Left ventricle myocardium inferior (tissue), 1 donor: ENCODE measurements around the gene FAM222B. TPM values are rescaled to one million over a fixed set of nuclear protein-coding genes. Genes with fewer than 3 reads are reported as not detected.

Experiments
- DNase-seq: peaks from one replicate; pipeline ENCODE4 v3.0.0-alpha.2; 2020
- H3K27ac ChIP-seq: fragments of 200-600 bp; replicated peaks from 2 replicates; pipeline ENCODE4 v1.8.0; 2021
- H3K27me3 ChIP-seq: fragments of 200-600 bp; 2 replicates; pipeline ENCODE4 v1.8.0; 2021; ENCODE audit warnings: low read depth
- H3K36me3 ChIP-seq: fragments of 200-600 bp; 2 replicates; pipeline ENCODE4 v1.8.0; 2021
- H3K4me1 ChIP-seq: fragments of 200-600 bp; 2 replicates; pipeline ENCODE4 v1.8.0; 2021
- H3K4me3 ChIP-seq: fragments of 200-600 bp; 2 replicates; pipeline ENCODE4 v1.8.0; 2021; ENCODE audit warnings: mild to moderate bottlenecking, moderate library complexity
- H3K9me3 ChIP-seq: fragments of 200-600 bp; replicated peaks from 2 replicates; pipeline ENCODE4 v1.8.0; 2021
- CTCF ChIP-seq: fragments of 200-600 bp; IDR thresholded peaks from 2 replicates; pipeline ENCODE4 v1.8.0; 2021; ENCODE audit warnings: antibody characterized with exemption, mild to moderate bottlenecking, borderline replicate concordance
- intact Hi-C: fragments of 100-400 bp; cut with micrococcal nuclease; formaldehyde crosslinking; loops from one replicate; pipeline ENCODE4 v1.11.0; 2022
- total RNA-seq: library from RNA; stranded (reverse); fragmentation: NEBNext Ultra II Directional; extraction: Animal tissue kit (Norgen Biotek cat#: 25700); gene quantifications from one replicate; pipeline ENCODE4 v1.2.1, GENCODE V29; 2021
- donor health status: DM: no; HTN: yes; CAD: no; lungs with severe emphysema.

FAM222B gene
- total RNA-seq, 1 donor from 2014 or later, result 17.5 TPM

GRCh38 chr17:28865946-28866752 lies 23.6 kb upstream of the FAM222B start:
- H3K36me3 ChIP-seq, result no peaks in the 10 kb centered on the region
- H3K4me1 ChIP-seq, result no peaks in the 10 kb centered on the region
- no peaks in the 10 kb centered on the region for H3K9me3 ChIP-seq
- H3K4me3 ChIP-seq, result no peak overlapping the region
- no peak overlapping the region for H3K27ac ChIP-seq
- TF ChIP-seq CTCF, result no peak
- no peaks in the 10 kb centered on the region for H3K27me3 ChIP-seq
- DNase-seq, result no peak
- intact Hi-C loops, result no loop called here

GRCh38 chr17:28864991-28865849 lies 22.6 kb upstream of the FAM222B start:
- TF ChIP-seq CTCF, result no peak
- Histone ChIP-seq H3K27me3 (no peaks in the 10 kb centered on the region), H3K36me3 (peaks cover 9% of the 10 kb centered on the region), H3K4me1 (no peaks in the 10 kb centered on the region), H3K9me3 (no peaks in the 10 kb centered on the region), H3K4me3 (no peak overlapping the region), H3K27ac (no peak overlapping the region)
- DNase-seq, result no peak
- intact Hi-C loops, result no loop called here

- Histone ChIP-seq H3K9me3 (no peaks in the 10 kb centered on the region), H3K27ac (no peak overlapping the region), H3K36me3 (peaks cover 22% of the 10 kb centered on the region), H3K27me3 (no peaks in the 10 kb centered on the region), H3K4me3 (no peak overlapping the region), H3K4me1 (no peaks in the 10 kb centered on the region)
- no peak for TF ChIP-seq CTCF
- no peak for DNase-seq
- intact Hi-C loops, result no loop called here
These were observed 21.4 kb upstream of the FAM222B start for GRCh38 chr17:28863953-28864352.

GRCh38 chr17:28862561-28862960 lies 20.0 kb upstream of the FAM222B start:
- H3K27me3 ChIP-seq, result no peaks in the 10 kb centered on the region
- no peak overlapping the region for H3K27ac ChIP-seq
- no peak for DNase-seq
- intact Hi-C loops, result no loop called here
- TF ChIP-seq CTCF, result no peak
- no peaks in the 10 kb centered on the region for H3K4me1 ChIP-seq
- peaks cover 35% of the 10 kb centered on the region for H3K36me3 ChIP-seq
- no peaks in the 10 kb centered on the region for H3K9me3 ChIP-seq
- no peak overlapping the region for H3K4me3 ChIP-seq

- H3K4me3 ChIP-seq, result no peak overlapping the region
- TF ChIP-seq CTCF, result no peak
- DNase-seq, result no peak
- H3K4me1 ChIP-seq, result no peaks in the 10 kb centered on the region
- H3K27me3 ChIP-seq, result no peaks in the 10 kb centered on the region
- H3K36me3 ChIP-seq, result peaks cover 43% of the 10 kb centered on the region
- H3K9me3 ChIP-seq, result no peaks in the 10 kb centered on the region
- no peak overlapping the region for H3K27ac ChIP-seq
- intact Hi-C loops, result no loop called here
These were observed 19.0 kb upstream of the FAM222B start for GRCh38 chr17:28861393-28862203.
